Medulla oblongata (tissue), 1 donor: ENCODE measurements around the gene ARL3.
"Not testable (repeated sequence)": the region's sequence is repeated elsewhere in the genome, so short reads cannot be mapped to it uniquely, and the experiment has no call there.

ENCODE experiments used
- DNase-seq: peaks from one replicate; pipeline ENCODE4 v3.0.0-alpha.2; 2015; ENCODE audit errors: extremely low spot score

Gene ARL3

DNA sequence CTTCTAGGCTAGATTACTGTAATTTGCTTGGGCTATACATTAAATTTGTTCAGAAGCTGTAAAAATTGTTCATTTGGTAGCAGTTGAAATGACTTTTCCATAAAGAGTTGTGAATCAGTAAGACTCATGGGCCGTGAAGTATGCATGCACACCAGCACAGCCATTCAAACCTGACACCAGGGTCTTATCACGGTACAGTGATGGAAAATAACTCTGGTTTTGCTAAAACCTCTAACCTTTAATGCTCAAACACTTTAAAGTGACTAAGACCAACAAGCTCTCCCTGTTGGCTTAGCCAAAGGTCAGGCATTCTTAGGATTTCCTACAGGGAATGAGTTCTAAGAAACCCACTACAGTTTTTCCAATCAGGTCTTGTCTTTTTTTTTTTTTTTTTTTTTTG, 11.5 kb downstream of the ARL3 start:
- DNase-seq, result no peak

DNA sequence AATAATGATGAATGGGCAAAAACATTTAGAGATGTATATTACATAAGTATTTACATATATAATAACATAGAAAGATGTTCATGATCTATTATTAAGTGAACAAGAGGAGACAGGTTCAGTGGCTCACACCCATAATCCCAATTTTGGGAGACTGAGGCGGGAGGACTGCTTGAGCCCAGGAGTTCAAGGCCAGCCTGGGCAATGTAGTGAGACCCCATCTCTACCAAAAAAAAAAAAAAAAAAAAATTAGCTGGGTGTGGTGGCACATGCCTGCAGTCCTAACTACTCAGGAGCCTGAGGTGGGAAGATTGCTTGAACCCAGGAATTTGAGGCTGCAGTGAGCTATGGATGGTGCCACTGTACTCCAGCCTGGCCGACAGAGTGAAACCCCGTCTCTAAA, 12.4 kb downstream of the ARL3 start:
- no peak for DNase-seq

DNA sequence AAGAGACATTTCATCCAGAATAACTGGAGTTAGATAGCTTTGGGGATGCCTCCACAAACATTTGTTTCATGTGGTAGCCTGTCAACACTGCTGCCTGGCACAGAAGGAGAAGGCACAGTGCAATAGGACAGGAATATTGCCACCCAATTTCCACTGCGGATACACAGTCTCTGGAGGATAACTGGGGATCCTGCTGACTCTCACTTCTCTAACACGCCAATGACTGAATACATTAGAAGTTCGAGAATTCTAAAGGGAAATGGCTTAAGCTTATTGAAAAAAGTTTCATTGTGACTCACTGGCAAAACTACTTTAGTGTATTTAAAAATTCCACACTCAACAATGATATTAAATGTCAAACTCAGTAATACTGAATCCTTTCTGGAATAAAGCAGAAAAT, 12.9 kb downstream of the ARL3 start:
- no peak for DNase-seq

DNA sequence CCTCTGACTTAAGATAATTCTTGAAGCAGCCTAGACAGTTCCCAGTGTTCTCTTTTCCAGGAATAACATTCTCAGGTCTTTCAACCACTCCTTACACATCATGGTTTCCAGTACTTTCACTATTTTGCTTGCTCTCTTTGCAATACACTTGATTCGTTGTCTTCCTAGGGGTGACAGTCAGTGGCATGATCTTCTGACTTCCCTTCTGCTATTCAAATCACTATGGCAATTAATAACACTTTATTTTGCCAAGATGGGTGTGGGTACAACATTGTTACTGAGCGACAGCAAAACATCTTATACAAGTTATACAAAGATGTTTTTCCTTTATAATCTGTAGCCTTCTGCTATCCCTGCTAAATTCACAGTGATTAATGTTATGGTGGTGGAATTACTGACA, 15.3 kb downstream of the ARL3 start:
- DNase-seq, result no peak

DNA sequence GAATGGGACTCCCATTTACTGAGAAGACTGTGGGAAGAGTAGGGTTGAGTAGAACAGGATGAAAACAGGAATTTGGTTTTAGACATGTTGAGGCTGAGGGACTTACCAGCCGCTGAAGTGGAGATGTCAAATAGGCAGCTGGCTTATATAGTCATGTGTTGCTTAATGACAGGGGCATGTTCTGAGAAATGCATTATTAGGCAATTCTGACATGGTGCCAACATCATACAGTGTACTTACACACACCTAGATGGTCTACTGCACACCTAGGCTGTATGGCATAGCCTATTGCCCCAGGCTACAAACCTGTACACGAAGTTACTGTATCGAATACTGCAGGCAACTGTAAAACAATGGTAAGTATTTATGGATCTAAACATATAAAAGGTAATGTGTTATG, 17.5 kb downstream of the ARL3 start:
- DNase-seq, result no peak

DNA sequence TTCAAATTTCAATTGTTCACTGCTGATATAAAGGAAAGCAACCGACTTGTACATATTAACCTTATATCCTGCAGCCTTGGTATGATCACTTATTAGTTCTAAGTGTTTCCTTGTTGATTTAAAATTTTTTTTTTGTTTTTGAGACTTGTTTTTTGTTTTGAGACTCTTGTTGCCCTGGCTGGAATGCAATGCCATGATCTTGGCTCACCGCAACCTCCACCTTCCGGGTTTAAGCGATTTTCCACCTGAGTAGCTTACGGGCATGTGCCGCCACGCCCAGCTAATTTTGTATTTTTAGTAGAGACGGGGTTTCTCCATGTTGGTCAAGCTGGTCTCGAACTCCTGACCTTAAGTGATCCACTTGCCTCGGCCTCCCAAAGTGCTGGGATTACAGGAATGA, 18.8 kb downstream of the ARL3 start:
- not testable (repeated sequence) for DNase-seq

DNA sequence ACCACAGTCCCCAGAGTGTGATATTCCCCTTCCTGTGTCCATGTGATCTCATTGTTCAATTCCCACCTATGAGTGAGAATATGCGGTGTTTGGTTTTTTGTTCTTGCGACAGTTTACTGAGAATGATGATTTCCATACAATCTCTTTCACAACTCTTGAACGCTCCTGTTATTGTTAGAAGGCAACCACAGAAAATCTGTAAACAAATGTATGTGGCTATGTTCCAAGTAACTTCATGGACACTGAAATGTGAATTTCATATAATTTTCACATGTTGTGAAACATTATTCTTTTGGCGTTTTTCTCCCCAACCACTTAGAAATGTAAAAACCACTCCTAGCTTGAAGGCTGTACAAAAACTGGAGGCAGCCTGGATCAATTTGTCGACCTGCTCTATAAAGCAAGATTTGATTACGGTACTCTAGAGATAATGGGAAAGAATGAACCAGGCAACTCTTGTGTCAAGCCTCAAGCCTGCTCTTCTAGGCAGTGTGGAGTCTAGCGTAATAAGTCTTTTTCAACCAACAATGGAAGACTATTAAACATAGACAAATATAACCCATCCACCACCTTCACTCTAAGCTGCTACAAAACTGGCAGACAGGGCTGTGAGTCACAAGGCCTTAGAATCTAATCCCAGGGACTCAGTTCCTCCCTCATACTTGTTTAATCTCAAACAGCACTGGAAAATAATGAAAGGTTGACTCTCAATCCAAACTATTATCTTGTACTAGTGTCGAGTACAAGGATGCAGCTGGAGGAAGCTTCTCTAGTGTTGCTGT, 22.7 kb downstream of the ARL3 start:
- DNase-seq, result no peak

DNA sequence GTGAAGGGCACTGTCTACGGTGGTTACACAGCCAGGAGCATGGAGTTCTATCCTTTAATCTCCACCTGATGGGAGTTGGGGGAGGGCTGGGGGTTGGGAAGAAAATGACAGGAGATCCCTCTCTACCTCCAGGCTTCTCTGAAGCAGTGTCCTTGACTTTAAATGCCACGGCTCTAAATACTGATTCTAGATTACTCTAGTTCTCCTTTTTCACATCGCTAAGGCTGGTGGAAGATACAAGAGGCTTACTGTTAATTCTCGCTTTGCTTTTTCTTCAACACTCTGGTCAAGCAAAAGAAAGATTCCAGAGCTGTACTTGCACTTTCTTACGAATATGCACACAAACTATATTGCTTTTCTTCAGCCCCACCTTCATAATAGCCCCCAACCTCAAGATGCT, 30.5 kb downstream of the ARL3 start:
- DNase-seq, result no peak

DNA sequence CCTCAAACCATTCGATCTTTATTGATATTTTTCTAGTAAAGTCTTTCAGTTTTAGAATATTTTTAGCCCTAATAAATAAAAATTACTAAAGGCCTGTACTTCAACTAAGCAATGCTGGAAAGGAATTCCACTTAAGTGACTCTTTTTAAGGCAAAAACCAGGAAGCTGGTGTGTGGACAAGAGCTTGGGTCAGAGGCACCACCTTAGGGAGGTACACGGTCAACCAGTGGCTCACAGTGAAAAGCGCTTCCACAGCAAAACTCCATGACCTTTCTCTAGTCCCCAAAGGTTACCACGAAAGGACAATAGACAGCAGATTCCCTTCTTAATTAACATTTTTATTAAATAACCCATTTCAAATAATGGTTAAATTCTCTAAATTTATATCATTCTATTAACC, 31.2 kb downstream of the ARL3 start:
- no peak for DNase-seq

DNA sequence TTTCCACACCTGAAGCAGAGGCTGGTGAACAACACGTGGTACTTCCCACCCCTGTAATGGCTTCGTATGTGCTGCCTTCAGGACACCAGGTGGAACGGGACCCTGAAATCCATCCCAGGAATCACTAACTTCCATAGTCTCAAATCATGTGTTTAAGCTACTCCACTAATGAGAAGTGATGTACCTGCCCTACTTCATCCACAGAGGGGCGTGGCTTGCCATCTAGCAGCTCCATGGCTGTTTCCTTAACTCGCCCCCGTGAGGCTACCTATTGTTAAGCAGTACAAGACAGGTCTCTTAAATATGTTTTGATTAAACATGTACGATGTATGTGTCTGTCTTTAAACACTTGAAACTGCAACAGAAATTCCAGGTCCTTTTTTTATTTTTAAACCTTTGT, 31.8 kb downstream of the ARL3 start:
- no peak for DNase-seq

DNA sequence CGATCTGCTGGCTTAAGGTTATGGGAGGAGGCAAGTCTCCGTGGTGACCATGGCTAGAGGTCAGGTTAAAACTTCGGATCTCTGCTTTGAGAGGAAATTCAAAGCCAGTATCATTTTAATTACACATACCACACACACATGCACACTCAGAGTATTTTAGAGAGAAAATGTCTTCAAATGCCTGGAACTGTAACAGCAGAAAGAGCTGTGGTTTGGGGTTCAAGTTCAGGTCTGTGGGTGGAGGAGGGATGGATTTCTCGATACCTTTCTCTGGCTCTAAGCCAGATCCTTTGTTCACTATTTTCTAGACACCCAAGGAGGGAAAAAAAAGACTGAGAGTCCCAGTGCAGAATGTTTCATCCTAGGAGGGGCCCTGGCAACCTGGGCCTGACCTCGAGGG, 32.5 kb downstream of the ARL3 start:
- DNase-seq, result no peak

DNA sequence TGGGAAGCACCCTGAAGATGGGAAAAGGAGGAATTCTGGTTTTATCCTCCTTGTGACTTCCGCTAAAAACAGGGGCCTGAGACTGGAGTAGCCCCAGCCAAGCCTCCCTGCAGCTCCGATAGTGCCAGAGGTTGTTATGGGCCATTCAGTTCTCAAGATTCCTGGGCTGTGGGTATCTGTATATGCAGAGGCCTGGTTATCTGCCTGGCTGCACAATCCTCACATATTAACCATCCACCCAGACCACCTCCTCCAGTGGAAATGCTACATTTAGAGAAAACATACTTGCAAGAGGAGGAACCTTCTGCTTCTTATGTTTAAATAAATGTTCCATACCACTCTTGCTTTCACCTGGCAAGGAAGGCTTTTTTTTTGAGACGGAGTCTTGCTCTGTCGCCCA, 34.6 kb downstream of the ARL3 start:
- no peak for DNase-seq

DNA sequence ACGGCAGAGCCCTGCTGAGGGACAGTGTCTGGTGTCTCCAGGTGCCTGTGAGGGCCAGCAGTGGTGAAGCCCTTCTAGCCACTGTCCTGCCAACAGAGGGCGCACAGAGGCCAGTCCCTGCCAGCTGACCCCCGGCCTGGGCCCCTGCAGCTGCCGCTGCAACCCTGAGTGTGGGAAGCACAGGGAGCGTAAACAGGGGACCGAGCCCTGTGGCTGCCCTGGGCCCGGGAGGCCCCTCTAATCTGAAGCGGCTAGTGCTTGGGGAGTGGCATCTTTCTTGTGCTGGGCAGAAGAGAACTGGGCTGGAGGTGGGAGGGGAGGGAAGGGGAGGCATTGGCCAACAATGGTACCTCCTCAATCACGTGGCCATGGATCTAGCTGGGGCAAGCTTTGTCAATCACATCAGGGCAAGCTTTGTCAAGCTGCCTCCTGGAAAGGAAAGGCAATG, 35.3 kb downstream of the ARL3 start:
- DNase-seq, result peak; percentile 86

DNA sequence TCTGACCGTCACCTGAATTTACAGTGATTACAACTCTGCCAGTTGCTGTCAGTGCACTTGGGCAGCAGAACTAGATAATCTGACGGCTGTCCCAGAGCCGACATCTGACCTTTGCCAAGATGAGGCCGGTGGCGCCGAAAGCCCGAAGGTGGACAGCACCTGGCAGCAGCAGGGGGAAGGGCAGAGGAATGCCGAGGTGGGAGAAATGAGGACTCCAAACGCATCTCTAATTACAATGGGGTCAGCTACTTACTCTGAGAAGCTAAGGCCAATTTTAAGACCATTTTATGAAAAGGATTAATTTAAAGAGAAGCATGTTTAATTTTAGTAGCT, 36.2 kb downstream of the ARL3 start:
- no peak for DNase-seq

DNA sequence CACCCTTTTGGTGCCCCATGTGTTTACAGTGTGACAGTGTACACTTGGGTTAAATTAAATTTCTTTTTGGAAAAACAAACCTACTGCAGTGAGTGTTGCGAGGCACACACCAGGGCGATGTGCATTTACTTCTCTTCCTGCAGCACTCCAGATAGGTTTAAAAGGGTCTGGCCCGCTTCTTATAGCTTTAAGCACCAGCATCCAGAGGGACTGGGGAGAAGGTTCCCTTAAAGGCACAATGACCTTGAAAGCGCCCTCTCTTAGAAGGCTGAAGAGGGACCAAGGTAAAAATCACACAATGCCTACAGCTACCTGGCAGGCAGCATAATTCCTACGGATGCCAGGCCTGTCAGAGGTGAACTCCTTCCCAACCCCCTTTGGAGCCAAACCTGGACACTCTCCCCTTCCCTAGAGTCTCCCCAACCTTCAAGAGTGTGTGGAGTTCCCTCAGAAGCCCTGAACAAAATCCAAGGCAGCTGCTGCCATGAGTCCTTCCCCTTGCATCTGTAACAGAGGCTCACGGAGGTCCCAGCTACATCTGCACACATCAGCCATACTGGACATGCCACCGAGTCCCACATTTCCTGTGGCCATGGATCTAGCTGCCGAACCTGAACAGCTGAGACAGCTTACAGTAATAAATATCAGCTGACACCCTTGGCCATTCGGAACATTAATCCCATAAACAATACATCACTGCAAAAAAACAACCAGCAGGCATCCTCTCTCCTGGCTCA, 36.7 kb downstream of the ARL3 start:
- DNase-seq, result no peak

DNA sequence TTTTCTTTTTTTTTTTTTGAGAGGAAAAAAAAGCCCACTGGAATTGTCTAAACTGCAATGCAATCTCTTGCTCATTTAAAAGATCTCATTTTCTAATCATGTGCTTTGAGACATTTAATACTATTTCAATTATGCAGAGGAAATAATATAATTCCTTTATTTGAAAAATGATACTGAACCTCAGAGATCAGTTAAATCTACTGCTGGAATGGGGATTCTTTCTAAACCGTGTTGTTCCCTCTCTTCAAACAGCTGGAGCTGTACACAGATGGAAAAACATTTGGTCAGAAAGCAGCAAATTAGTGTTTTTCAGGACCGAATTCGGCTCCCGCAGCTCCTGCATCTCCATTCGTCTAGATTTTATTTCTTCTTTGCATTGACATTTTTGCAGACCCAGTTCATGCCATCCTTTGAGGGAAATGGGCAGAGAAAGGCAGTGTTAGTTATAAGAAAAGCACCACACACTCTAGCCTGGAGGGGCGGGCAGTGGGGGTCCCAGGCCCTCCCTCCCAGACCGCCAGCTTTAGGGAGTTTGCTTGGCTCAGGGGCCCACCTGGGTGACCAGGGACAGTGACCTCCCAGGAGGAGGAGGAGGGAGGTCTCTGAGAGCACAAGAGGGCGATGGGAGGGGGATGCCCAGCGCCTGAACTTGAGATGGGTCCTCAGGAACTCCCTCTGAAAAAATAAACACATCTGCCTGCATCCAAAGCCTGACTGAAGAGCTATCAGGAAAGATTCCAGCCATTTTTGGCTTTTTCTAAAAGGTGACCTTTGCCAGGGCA, 37.5 kb downstream of the ARL3 start:
- no peak for DNase-seq

DNA sequence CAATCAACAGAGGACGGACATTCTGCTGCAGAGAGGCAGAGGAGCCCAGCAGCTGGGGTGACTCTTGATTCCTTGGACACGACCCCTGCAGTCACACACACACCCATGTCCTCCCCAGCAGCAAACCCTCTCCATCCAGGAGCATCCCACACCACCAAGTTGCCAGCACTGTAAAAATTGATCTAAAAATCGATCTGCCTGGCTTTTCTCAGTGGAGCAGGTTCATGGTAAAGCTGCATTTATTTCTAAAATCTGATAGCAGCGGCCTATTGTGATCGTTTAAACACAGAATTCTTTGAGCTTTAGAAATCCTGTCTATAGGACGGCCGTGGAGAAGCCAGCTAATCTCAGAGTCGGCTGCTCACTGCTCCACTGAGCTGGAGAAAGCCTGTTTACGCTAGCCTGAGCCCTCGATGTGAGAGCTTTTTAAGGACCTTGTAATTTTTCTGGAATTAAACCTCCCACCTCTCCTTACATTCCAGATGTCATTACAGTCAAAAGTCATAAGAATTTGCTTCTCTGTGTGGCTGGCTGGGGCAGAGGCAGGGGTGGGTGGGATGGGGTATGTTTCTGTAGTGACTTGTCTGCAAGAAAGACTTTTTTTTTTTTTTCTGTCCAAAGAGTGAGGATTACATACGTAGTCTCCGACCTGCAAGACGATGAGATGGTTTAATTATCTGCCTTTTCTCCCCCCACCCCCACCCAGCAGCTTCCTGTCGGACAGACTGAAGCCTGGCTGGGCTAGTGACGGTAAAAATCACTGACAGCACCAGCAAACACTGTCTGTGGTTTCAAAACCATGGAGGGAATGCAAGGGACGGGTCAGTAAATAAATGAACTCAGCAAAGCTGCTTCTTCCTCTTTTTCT, 38.3 kb downstream of the ARL3 start:
- DNase-seq, result peak; percentile 80

DNA sequence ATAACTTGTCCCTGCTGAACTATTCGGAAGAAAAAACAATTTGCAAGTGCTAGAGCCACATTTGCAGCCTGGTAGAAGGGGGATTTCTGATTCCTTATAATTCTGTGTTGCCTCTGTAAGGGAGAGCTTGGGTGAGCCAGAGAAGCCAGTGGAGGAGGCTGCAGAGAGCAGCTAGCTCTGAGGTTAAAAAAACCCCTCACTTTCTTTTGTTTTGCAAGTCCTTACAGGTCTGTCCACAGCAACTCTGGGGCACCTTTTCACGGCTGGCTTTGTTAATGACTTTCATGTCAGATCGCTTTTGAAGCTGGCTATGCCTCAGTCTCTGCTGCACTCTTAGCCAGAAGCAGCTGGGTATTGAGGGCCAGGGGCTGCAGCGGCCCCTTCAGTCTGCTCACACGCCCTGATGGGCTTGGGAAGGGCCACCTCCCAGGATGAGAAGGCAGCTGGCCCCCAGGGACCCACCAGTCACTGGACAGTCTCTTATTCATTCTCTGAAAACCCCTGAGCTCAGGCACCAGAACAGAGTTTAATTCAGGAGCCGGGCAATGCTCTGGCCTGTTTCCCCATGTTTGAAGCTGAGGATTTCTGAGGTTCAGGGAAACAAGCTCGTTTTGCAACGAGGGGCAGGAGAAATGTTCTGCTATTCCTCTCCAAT, 39.1 kb downstream of the ARL3 start:
- DNase-seq, result no peak

DNA sequence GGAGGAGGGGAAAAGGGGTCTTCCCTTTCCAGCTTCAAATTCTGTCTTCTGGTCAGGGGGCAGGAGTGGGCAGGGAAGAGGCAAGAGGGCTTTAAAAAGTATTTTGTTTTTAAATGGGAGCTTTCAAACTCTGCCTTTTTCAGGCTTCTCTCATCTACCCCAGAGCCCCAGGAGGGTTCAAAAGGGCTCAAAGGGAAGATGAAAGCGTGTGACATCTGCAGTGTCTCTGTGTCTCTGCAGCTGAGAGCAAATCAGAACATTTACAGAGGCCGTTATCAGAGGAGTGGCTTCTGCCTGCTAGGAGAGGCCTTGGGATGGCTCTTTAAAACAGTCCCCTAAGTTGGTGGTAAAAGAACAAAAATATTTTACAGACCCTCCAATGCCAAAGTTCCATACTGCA, 39.6 kb downstream of the ARL3 start:
- peak; percentile 53 for DNase-seq

DNA sequence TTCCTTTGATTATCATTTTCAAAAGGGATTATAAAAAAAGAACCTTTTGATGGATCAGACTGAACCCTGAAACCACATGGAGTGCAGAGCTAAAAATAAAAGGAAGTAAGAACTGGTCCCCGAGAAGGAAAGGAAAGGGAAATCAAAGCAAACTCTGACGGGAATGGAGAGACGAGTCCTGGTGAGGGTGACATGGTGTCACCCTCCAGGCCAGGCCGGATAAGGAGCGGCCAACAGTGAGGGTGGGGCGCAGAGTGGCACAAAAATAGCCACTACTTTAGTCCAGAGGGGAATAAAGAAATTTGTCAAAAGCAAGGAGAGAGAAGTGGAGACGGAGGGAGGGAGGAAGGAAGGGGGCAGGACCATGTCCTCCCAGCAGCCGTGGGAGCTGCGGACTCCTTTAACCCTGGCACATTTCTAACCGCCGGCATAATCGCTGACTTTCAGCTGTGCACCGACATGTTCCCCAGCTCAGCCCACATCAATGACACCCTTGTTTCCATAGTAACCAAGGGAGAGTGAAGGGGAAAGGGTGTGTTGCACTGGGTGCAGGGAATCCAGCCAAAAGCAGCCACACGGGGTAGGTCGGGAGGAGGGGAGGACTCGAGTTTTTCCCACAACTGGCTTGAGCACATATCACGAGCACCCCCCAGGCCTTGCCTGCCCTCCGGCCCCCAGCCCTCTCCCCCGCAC, 40.2 kb downstream of the ARL3 start:
- DNase-seq, result peak; percentile 78
